CD4-positive, alpha-beta T cell treated with Interleukin-6 for 4 hours (primary cell): Measurements from ENCODE around the gene ZBTB20.

Source experiments
- DNase-seq: peaks from one replicate; pipeline ENCODE4 v3.0.0-alpha.2; 2020; ENCODE audit warnings: mixed read lengths

The ZBTB20 gene

DNA sequence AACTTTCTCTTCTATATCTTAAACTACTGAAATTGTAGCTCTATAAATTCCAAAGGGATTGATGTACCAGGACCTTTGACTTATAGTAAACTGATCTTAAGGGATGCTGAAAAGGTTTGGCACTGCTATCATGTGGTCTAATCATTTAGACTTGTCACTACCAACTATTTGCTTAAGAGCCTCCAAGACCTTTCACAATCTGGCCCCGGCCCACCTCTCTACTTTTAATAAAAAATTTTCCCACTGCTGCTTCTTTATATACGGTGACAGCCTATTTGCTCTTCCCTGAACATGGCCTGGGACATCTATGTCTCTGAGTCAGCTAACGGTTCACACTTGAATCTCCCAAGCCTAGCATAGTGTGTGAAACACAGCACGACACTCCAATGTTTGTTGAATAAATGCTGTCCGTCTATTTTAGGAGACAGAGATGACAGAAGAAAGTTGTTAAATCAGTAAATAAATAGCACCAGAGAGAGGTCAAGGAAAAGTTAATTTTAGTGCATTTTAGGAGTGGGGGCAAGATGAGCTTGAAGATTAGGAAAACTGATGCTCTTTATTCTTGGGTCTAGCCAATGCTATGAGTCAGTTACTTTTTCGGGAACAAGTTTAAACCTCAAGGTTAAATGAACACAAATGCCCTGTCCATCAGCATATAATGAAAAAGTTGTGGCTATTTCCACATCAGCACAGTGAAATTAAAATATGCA lies 640.3 kb downstream of the ZBTB20 start:
- DNase-seq, result no peak

DNA sequence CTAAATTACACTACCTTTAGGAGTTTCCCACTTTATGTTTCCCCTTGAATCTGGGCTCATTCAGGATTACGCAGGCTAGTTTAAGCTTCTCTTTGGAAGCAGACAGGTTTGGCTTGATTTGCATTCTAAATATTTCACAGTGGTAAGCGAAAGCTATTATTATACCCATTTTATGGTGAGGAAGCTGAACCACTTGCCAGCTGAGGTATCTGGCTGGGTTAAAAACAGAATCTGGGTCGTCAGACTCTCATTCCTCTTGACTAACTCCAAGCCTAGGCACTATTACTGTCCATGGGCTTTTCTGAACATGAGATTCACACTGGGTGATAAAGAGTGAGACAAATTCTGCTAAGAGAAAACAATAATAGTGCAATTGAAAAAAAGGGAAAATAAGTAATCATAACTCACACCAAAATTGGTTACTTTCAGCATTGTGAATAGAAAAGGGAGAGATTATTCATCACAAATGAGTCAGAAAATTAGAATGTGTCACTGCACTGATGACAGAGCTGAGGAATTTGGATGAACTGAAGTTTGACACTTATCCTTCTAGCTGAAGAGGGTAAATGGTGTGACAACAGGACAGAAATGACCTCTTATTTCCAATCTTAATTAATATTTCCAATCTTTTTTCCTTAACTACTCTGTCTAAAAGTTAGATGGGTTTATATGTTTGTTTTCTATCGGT lies 642.0 kb downstream of the ZBTB20 start:
- DNase-seq, result no peak

DNA sequence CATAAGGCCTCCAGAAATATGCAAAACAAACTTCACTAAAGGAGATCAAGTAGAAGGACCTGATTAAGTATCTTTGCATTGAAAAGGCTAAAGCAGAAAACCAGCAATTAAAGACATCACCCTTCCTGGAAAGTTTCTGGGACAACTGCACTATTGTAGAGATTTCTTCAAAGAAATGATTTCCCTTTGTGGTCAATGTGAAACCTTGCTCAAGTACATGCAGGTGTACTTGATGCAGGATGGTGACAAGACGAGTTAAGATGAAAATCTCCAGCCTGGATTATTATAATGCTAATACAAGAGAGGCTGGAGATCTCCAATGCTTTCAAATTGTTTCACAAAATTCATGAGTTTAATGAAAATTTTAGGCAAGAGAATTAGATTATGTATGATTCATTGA lies 644.9 kb downstream of the ZBTB20 start:
- no peak for DNase-seq

DNA sequence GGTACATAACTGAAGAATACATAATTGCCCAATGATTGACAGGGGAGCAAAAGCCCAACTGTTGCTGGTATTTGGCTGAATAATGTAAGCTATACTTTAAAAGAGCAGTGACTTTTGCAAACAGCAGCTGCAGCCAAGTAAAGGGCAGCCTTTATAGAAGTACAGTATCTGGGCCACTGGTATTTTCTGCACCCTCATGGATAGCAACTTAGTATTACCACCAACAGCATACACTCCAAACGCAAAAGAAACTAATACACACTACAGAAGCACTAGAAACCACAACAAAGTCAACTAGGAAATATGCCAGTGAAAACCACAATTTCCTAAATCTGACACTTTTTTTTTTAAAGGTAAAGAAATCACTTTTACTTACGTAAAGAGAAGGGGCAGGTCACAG lies 647.1 kb downstream of the ZBTB20 start:
- DNase-seq, result no peak

- no peak for DNase-seq
Measured at GRCh38 chr3:114498539-114499370, 648.3 kb downstream of the ZBTB20 start.

DNA sequence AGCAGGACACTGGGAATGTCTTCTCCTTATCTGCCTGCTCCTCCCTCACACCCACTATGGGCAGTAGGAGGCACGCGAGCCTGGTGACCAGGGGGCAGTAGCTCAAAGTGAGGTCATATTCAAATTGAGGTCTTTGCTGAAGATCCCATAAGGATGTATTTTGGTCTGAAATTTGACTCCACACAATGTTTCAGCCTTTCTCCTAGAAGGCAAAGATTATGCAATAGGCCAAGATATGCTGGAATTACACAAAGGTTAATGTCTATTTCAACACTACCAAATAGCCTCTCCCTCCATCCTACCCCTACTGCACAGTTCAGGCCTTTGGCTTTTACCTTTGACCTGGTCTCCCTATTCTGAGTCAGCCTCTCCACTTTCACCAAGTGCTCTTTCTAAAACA lies 650.2 kb downstream of the ZBTB20 start:
- DNase-seq, result no peak

DNA sequence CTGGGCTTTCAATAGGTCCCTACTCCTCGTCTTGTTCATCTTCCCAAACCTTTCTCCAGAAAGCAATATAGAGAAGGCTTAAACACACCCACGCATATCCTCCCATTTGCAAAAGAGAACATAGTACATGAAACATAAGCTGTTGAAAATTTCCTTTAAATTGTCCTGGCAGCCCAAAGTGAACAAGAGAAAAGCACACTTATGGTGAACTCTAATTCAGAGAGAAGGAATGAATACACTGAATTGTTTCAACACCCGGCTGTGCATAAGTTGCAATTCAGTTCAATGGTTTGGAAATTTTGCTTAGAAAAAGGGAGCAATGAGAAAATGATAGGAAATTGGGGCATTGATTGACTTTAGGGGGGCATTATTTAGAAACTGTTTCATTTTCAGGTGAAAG lies 650.6 kb downstream of the ZBTB20 start:
- no peak for DNase-seq

- DNase-seq, result no peak
Measured at GRCh38 chr3:114496021-114496434, 651.1 kb downstream of the ZBTB20 start.

DNA sequence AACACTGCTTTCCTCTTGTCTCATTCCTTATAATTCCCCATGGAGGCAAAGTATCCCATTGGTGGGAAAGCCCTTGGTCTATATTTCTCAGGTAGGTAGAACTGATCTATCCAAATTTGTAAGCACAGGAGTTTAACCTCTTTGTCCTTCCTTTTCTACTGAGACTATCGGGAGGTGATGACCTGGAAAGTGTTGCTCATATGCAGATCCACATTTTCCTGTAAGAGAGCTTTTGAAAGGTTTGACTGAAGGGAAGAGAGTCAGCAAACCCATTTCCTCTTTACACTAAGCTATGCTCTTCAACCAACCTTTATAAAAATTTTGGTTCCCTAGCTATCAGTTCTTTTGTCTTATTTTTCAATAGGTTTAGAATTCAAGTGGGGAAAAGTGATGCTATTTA lies 652.6 kb downstream of the ZBTB20 start:
- no peak for DNase-seq

- DNase-seq, result no peak
Measured at GRCh38 chr3:114490829-114491228, 656.3 kb downstream of the ZBTB20 start.

- no peak for DNase-seq
Measured at GRCh38 chr3:114487502-114487901, 659.6 kb downstream of the ZBTB20 start.

- DNase-seq, result no peak
Measured at GRCh38 chr3:114484919-114485318, 662.2 kb downstream of the ZBTB20 start.

DNA sequence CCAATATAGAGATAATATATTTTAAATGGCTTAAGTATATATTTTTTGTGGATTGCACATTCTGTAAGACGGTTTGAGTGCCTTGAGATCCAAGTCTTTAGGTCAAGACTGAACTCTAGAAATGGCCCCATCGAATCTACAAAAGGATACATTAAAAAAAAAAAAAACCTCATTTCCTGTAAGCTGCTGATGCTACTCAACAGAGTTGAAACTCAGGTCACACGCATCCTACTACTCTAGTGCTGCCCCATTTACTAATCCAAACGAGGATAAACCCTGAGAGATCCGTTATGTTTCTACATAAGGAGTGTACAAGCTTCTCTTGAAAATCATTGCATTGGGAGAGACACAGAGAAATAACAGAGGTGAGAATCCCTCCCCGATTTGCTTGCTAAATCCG lies 666.0 kb downstream of the ZBTB20 start:
- no peak for DNase-seq

GRCh38 chr3:114480442-114480841 lies 666.6 kb downstream of the ZBTB20 start:
- DNase-seq, result no peak

- no peak for DNase-seq
Measured at GRCh38 chr3:114478801-114479200, 668.3 kb downstream of the ZBTB20 start.

GRCh38 chr3:114476511-114476910 lies 670.6 kb downstream of the ZBTB20 start:
- no peak for DNase-seq

DNA sequence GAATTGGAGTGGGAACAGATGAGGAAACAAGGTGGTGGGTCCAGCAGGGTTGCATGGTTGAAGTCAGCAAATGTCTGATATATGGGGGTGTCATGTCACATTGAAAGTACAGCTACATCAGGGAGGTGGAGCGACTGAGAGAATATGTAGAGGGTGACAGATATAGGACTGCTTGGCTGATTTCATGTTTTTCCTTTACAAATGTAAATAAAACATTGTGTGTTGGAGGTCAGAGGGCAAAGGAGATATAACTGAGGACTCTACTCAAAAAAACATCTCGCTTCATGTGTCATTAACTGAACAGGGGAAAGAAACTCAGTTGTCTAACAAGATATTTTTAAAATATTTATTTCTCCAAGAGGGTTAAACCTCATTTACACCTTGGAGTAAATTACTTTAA lies 675.6 kb downstream of the ZBTB20 start:
- no peak for DNase-seq

DNA sequence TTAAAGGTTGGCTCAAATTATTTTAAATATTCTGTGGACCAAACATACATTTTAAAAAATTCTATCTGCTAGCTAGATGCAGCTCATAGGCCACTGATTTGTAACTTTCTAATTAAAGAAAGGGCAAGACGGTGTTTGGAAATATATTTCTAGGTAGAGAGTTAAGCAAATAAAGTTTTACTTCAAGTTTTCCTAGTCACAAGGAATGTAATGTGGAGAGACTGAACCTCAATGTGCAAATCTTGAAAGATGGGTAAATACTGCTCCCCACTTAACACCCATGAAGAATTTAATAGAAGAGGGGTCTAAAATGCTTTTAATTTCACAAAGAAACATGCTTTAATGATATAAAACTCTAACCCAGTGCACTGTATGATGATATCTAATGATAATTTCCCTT lies 678.0 kb downstream of the ZBTB20 start:
- no peak for DNase-seq

DNA sequence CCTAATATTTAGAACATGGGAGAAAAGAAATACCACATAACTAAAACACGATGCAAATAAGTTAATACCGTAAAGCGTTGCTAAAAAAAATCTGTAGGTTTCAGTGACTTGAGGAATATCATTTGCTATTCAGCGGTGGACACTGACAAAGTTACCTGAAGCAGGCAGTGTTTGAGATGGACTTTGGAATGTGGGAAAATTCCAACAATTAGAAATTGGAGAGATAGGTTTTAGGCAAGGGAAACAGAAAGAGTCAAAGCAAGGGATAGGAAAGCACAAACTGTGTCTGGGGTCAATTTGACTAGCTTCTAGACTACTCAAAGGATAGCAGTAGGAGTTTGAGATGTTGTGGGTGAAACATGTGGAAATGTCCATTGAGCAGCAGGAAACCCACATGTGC lies 680.3 kb downstream of the ZBTB20 start:
- no peak for DNase-seq

DNA sequence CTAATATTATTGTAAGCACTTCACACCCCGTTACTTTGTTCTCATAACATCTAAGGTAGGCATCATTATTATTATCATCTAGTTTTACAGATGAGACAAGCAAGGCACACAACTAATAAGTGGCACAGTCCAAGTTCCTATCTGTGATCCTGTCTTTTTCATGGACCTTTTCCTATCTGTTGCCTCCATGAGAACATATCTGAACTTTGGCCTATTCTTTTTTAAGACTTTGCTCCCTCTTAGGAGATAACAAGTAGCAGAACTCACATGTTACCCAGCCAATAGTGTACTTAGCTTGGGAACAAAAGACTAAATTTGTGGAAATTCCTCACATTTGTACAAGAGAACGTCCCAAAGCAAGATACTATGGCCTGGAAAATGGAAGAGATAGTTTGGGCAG lies 680.8 kb downstream of the ZBTB20 start:
- DNase-seq, result no peak

DNA sequence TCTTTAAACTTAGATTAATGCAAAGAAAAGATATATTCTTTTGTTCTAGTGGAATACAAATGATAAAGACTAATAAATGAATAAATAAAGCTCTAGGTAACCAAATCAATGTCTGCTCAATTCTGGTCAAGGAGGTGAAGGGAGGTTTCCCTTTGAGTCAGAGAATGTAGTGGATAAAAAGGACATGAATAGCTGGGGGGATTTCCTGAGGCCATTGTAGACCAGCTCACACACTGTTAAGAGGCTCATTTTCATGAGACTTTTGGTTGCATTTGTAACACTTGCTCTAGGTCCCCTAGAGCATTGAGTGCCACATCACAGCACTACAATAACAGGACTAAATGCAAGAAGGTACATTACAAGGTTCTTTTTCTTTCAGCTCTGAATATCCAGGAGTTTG lies 682.5 kb downstream of the ZBTB20 start:
- no peak for DNase-seq

DNA sequence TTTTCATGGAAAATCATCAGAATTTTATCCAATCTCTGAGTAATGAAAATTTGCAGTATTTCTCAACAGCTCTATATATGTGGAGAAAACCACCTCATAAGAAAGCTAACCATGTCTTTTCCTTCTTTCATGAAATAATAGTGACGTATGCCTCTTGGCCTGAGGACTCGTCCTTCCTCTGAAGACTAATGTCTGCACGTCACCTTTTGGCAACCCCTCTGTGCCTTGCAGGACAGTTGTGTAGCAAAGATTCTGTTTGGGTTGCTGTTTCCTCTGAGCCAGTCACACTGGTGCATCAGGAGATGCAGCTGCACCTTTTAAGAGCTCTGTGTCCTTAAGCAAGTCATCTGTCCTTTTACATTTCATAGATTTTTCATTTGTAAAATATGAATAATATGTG lies 684.3 kb downstream of the ZBTB20 start:
- no peak for DNase-seq

DNA sequence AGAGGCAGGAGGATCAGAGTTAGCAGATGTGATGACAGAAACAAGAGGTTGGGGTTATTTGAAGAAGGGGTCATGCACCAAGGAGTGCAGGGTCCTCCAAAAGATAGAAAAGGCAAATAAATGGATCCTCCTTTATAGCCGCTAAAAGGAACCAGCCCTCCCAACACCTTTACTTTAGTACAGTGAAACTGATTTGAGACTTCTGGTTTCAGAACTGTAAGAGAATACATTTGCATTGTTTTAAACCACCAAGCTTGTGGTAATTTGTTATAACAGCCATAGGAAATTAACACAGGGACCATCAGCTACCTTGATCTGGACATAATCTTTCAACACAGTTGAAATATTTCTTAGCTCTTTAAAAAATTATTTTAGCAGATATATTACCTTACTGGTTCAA lies 686.6 kb downstream of the ZBTB20 start:
- DNase-seq, result no peak

DNA sequence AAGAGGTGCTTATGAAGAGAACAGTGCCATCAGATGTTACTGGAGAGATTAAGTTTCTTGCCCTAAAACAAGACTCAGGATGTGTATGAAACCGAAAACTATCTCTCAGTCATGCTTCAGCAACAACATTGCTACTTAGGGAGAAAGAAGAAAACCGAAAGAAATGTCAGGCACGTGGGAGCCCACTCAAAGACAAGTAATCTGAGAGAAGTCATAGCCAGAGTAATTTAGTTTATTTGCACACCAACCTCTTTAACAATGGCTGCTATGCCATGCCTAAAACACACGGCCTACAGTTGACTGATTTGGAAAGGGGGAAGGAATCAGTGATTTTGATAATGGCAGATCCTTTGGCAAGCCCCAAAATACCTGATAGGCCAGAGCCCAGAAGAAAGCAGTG lies 690.3 kb downstream of the ZBTB20 start:
- DNase-seq, result no peak
